HAP-1 (cell line): Measurements from ENCODE around the gene FHIT.
A peak's percentile ranks its signal among the peaks of the same experiment; 100 is the strongest.

Experiments used
- DNase-seq, 2 experiments: peaks; one replicate each; pipeline ENCODE4 v3.0.0-alpha.2; 2016 to 2020; ENCODE audit warnings: low spot score in 2 of 2
- H3K27me3 ChIP-seq: fragments of 250-450 bp; sonication (Bioruptor Pico); 2 replicates; pipeline ENCODE4 v1.5.1; 2020; ENCODE audit warnings: low read depth, mild to moderate bottlenecking, moderate library complexity
- H3K36me3 ChIP-seq: fragments of 250-450 bp; sonication (Bioruptor Pico); replicated peaks from 2 replicates; pipeline ENCODE4 v1.5.1; 2020; ENCODE audit warnings: mild to moderate bottlenecking
- H3K4me1 ChIP-seq: fragments of 250-450 bp; sonication (Bioruptor Pico); 2 replicates; pipeline ENCODE4 v1.5.1; 2020; ENCODE audit warnings: mild to moderate bottlenecking
- H3K4me3 ChIP-seq: fragments of 250-450 bp; sonication (Bioruptor Pico); 2 replicates; pipeline ENCODE4 v1.5.1; 2020; ENCODE audit warnings: mild to moderate bottlenecking, moderate library complexity
- H3K9me3 ChIP-seq: fragments of 250-450 bp; sonication (Bioruptor Pico); 2 replicates; pipeline ENCODE4 v1.5.1; 2020; ENCODE audit warnings: mild to moderate bottlenecking, moderate library complexity
- in situ Hi-C: fragments of 300-500 bp; cut with MboI; formaldehyde crosslinking; loops from 3 replicates; pipeline ENCODE4 v1.14.3; 2020; ENCODE audit warnings: low sequenced_read_pairs, inconsistent platforms, mixed read lengths

The FHIT gene

DNA sequence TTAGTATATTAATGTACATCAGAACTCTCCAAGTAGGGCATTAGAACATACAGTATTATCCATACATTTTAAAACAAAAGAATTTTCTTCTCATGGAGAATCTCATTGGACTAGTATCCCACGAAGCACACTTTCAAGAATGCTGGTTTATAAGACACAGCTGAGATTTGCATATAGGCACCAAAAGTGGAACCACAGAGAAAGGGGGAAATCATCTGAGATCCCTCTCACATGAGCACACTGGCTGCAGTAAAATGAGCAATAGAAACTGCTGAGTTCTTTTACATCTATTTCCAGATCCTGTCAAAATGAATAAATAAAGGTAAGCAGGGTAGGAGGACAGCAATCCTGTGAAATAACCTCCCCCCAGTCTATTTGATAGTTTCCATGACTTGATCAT, 665.3 kb downstream of the FHIT start:
- in situ Hi-C loops, result no loop called here
- Histone ChIP-seq H3K4me1 (no peaks in the 10 kb centered on the region), H3K9me3 (no peaks in the 10 kb centered on the region), H3K27me3 (no peaks in the 10 kb centered on the region), H3K36me3 (no peaks in the 10 kb centered on the region), H3K4me3 (no peak overlapping the region)
- no peak for DNase-seq

DNA sequence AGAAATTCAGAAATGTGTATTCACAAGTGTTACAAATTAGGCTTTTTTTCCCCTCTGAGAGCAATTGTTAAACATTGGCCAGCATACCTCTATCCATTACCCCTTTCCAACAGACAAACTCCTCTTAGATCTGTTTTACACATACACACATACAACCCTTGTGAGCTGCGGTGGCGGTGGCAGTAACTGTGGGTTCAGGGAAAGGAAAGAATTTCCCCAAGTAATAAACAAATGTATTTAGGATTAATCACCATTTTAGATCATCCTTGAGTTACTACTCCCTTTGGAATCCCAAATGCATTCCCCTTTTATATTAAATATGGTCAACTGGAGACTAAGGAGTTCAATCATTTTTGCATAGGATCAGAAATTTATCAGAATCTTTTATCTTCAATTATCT, 667.0 kb downstream of the FHIT start:
- no peaks in the 10 kb centered on the region for H3K9me3 ChIP-seq
- H3K36me3 ChIP-seq, result no peaks in the 10 kb centered on the region
- in situ Hi-C loops, result no loop called here
- H3K4me1 ChIP-seq, result no peaks in the 10 kb centered on the region
- no peak for DNase-seq
- H3K27me3 ChIP-seq, result no peaks in the 10 kb centered on the region
- no peak overlapping the region for H3K4me3 ChIP-seq

DNA sequence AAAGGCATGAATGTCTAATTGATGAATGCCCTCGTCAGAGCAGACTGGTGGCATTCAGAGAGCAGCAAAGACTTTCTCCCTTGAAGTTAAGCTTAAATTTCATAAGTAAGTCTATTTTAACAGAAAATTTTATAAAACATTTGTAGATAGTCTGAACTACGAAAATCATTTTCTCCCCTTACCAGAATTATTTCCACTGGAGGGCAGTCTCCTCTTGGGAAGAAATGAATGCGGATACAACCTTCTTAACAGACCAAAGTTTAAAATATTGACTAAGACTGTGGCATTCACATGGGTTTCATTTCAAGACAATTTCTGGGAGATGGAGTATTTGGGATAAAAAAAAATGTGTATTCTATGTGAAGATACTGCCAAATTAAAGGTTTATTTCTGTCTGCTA, 669.0 kb downstream of the FHIT start:
- H3K9me3 ChIP-seq, result no peaks in the 10 kb centered on the region
- in situ Hi-C loops, result no loop called here
- no peaks in the 10 kb centered on the region for H3K27me3 ChIP-seq
- no peaks in the 10 kb centered on the region for H3K4me1 ChIP-seq
- no peaks in the 10 kb centered on the region for H3K36me3 ChIP-seq
- no peak for DNase-seq
- H3K4me3 ChIP-seq, result no peak overlapping the region

DNA sequence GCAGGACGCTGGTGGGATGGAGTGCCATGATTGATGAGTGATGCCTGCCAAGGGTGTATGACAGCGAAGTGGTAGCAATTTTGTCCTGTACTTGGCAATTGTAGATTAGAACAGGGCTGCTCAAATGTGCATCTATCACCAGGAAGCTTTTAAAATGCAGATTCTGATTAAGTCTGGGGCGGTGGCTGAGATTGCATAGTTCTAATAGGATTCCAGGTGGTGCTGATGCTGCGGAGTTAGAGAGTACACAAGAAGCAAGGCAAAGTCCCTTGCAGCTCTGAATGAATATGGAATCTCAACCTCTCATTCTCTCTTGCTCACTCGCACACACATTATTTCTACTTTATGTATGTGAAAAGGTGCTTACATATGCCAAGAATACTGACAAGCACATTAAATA, 670.4 kb downstream of the FHIT start:
- Histone ChIP-seq H3K4me1 (no peaks in the 10 kb centered on the region), H3K9me3 (no peaks in the 10 kb centered on the region), H3K27me3 (no peaks in the 10 kb centered on the region), H3K4me3 (no peak overlapping the region), H3K36me3 (no peaks in the 10 kb centered on the region)
- in situ Hi-C loops, result no loop called here
- no peak for DNase-seq

DNA sequence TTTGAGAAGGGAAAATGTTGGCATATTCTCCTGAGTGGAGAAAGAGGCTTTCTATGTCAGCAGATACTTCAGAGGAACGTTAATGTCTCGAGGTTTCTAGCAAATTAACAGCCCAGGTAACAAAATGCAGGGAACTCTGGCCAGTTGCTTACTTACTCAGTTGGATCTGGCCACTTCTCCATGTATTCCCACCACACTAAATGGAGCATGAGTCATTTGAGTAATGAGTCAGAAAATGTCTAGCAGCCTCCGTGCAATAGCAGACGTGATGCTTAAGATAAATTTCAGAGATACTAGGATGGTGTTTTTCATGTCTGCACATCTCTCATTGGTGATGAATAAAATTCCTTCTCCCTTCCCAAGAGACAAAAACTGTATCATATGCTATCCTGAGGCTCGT, 671.5 kb downstream of the FHIT start:
- H3K27me3 ChIP-seq, result no peaks in the 10 kb centered on the region
- in situ Hi-C loops, result no loop called here
- no peaks in the 10 kb centered on the region for H3K4me1 ChIP-seq
- H3K4me3 ChIP-seq, result no peak overlapping the region
- H3K36me3 ChIP-seq, result no peaks in the 10 kb centered on the region
- no peaks in the 10 kb centered on the region for H3K9me3 ChIP-seq
- DNase-seq, result no peak

DNA sequence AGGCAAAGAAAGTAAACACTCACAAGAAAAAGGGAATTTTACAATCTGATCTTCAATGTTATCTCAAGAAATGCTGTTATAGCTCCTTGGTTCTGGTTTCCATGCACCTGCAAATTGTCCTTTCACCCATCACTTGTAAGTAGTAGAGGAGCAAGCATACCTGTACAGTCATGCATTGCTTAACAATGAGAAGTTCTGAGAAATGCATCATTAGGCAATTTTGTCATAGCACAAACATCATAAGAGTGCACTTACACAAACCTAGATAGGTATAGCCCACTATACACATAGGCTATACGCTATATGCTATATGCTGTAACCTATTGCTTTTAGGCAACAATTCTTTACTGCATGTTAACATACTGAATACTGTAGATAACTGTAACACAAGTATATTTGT, 672.3 kb downstream of the FHIT start:
- no peaks in the 10 kb centered on the region for H3K4me1 ChIP-seq
- no peak overlapping the region for H3K4me3 ChIP-seq
- H3K9me3 ChIP-seq, result no peaks in the 10 kb centered on the region
- in situ Hi-C loops, result no loop called here
- no peaks in the 10 kb centered on the region for H3K27me3 ChIP-seq
- DNase-seq, result no peak
- H3K36me3 ChIP-seq, result no peaks in the 10 kb centered on the region

DNA sequence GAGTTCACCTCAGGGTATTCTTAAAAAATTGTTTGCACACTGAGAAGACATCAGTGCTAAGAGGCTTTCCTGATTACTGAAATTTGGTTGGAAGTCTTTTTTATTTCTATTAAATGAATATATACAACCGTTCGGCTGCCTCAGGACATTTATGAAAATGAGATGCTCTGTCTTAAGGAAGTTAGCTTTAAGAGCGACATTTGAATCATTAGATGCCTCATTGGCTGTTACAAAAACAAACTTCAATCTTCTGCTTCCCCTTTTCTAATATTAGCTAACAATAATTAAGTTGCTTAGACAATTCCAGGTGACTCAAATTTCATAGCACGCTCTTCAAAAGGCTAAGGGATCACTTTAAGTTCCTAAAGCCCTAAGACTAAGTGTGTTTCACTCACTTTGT, 673.7 kb downstream of the FHIT start:
- no peak for DNase-seq
- Histone ChIP-seq H3K36me3 (no peaks in the 10 kb centered on the region), H3K4me3 (no peak overlapping the region), H3K9me3 (no peaks in the 10 kb centered on the region), H3K4me1 (no peaks in the 10 kb centered on the region), H3K27me3 (no peaks in the 10 kb centered on the region)
- in situ Hi-C loops, result no loop called here

DNA sequence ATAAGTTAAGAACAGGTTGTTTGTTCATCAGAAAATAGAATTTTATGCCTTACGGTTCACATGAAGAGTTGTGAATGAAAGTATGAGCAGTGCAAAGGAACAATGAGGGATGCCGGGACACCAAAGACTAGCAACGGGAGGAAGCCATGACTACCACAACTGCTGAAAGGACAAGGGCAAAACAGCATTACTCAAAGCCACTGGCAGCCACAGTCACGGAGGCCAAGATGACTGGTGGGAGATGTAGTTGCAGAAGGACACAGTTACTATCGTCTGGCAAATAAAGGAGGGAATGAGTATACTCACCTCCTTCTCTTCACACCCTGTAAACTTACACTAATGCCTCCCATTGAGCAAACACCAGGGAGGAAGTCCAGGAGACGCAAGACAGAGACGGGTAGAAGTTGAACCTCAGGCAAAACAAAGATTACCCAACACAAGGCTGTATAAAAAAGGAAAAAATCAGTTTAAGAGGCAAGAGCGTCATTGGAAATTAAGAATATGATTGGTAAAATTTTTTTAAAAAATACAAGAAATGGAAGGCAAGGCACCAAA, 675.5 kb downstream of the FHIT start:
- Histone ChIP-seq H3K9me3 (no peaks in the 10 kb centered on the region), H3K36me3 (no peaks in the 10 kb centered on the region), H3K4me1 (peaks cover 11% of the 10 kb centered on the region), H3K4me3 (no peak overlapping the region), H3K27me3 (no peaks in the 10 kb centered on the region)
- in situ Hi-C loops, result no loop called here
- no peak for DNase-seq

DNA sequence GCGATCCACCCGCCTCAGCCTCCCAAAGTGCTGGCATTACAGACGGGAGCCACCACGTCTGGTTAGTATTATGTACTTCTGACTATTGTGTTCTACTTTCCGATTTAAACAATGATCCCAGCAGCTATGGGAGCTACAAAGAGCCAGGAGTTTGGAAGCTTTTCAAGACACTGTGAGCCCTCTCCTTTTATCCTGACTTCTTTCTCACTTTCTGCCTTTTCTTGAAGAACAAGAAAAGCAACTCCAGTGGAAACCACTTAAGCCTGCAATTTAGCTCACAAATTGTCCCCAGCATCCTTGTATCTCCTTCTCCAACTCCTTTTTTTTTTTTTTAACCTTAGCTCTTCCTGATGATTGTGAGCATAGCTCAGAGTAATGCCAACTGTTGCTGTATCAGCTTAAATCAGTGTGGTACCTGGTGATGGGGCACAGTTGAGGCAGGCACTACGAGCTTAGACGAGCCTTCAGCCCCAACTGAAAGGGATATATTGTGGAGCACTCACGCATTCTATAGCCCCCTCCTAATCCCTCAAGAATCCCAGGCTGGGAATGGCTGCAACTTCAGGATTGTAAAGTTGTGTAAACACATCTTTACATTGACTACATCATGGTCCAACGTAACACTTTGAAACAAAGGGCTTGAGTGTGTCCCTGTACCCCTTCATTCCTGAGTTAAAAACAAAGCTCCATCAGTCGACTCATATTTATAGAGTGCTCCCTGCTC, 677.0 kb downstream of the FHIT start:
- no peaks in the 10 kb centered on the region for H3K9me3 ChIP-seq
- no peaks in the 10 kb centered on the region for H3K27me3 ChIP-seq
- H3K36me3 ChIP-seq, result no peaks in the 10 kb centered on the region
- H3K4me3 ChIP-seq, result no peak overlapping the region
- peaks cover 15% of the 10 kb centered on the region for H3K4me1 ChIP-seq
- in situ Hi-C loops, result no loop called here
- DNase-seq, result no peak

DNA sequence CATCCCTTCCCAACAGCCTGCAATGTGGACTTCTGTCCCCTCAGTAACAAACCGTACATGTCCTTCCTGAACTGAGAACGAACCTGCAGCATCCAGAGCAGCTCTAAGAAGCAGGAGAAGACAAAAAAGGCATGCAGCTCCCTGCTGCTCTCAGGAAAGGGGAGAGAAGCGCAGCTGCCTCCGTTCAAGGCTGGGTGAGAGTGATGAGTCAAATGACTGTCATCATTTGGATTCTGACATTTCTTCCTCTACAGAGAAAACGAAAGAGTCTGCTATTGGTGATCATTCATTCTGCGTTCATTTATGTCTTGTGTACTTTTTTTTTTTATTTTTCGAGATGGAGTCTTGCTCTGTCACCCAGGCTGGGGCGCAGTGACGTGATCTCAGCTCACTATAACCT, 677.8 kb downstream of the FHIT start:
- no peaks in the 10 kb centered on the region for H3K36me3 ChIP-seq
- H3K4me3 ChIP-seq, result no peak overlapping the region
- no peaks in the 10 kb centered on the region for H3K27me3 ChIP-seq
- no peak for DNase-seq
- H3K9me3 ChIP-seq, result no peaks in the 10 kb centered on the region
- in situ Hi-C loops, result no loop called here
- H3K4me1 ChIP-seq, result peaks cover 19% of the 10 kb centered on the region

DNA sequence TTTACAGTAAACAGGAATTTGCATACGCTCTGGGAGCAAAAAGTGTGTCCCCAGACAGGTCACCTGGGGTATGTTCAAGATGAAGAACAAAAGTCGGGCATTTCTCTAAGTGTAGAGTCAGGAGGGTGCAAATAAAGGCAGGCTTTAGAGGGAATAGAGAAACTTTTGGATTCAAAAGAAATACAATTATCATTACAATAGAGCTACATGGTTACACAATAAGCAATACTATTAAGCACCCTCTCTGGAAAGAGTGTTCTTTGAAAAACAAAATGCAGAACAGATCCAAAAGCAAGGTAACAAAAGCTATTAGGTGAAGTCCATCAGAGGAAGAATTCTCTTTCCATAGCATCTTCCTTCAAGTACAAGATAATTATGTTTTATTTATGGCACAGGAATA, 679.7 kb downstream of the FHIT start:
- H3K4me3 ChIP-seq, result no peak overlapping the region
- no peaks in the 10 kb centered on the region for H3K27me3 ChIP-seq
- no peaks in the 10 kb centered on the region for H3K9me3 ChIP-seq
- in situ Hi-C loops, result no loop called here
- peaks cover 19% of the 10 kb centered on the region for H3K4me1 ChIP-seq
- DNase-seq, result peak; percentile 48 to 98
- H3K36me3 ChIP-seq, result no peaks in the 10 kb centered on the region

DNA sequence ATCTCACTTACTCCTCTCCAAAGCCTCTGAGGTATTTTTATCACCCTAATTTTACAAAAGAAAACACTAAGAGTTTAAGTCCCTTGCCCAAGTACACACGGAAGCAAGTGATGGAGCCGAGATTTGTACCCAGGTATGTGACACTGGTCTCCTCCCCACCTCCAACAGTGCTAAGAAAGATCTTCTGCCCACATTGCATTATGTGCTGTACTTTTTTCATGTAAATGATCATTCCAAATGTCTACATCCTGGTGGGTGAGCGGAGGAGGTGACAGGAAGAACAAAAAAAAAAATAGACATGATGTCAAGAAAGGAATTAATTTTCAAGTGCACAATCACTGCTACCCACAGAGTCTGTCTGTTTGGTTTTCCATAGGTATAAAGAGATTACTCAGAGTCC, 694.1 kb downstream of the FHIT start:
- Histone ChIP-seq H3K27me3 (no peaks in the 10 kb centered on the region), H3K9me3 (no peaks in the 10 kb centered on the region), H3K4me1 (no peaks in the 10 kb centered on the region), H3K4me3 (no peak overlapping the region), H3K36me3 (no peaks in the 10 kb centered on the region)
- no peak for DNase-seq
- in situ Hi-C loops, result no loop called here

DNA sequence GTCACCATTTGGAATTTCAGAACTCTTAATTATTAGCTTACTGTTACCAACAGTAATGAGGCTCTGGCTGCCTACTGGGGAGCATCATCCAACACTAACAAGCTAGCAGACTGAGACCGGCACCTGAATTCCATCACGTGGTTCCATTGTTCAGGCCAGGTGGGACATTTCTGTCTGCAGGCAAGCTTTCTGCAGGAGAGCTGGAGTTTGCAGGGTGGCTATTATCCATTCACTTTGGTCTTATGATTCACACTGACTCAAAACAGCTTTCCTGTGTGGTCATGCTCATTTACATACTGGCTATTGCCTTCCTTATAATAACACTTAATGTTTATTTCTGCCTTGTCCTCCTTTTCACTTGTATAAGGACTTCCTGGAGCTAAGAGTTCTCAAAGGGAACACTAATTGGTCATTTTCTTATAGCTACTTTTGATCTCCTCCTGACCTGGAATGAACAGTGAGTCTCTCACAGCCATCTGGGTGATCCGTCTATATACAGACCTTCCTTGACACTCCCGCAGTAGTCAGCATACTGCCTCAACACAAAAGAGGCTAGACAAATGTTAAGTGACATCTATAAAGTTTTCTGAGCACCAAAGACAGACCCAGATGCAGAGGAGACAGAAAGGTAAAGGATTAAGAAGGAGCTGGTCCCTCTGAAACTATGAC, 695.4 kb downstream of the FHIT start:
- H3K36me3 ChIP-seq, result no peaks in the 10 kb centered on the region
- H3K9me3 ChIP-seq, result no peaks in the 10 kb centered on the region
- no peak overlapping the region for H3K4me3 ChIP-seq
- in situ Hi-C loops, result no loop called here
- H3K27me3 ChIP-seq, result no peaks in the 10 kb centered on the region
- H3K4me1 ChIP-seq, result no peaks in the 10 kb centered on the region
- no peak for DNase-seq

DNA sequence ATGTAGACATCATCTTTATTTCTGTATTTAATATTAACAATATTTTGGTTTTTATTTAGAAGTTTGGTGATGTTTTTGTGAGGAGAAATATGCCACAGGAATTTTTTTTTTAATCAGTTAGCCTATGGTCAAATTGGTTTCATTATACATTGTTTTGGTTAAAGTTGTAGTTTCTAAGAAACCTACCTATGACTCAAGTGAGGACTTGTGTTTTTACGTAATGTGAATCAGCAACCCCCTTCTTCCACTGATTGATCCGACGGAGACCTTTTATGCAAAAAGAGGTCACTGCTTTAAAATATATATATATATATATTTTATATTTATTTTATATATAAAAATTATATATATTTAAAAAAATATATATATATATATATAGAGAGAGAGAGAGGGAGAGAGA, 698.1 kb downstream of the FHIT start:
- no peaks in the 10 kb centered on the region for H3K4me1 ChIP-seq
- H3K9me3 ChIP-seq, result no peaks in the 10 kb centered on the region
- no peaks in the 10 kb centered on the region for H3K36me3 ChIP-seq
- DNase-seq, result no peak
- H3K4me3 ChIP-seq, result no peak overlapping the region
- H3K27me3 ChIP-seq, result no peaks in the 10 kb centered on the region
- in situ Hi-C loops, result no loop called here
